T-helper 2 cell treated with Interferon-gamma antibody and Interleukin-4, amounts not matched to agents 100 ng/mL and 5 ng/mL, for 36 hours (primary cell): ENCODE measurements around the gene CLMP. TPM values are rescaled to one million over a fixed set of nuclear protein-coding genes. Genes with fewer than 3 reads are reported as not detected.
"Not testable (repeated sequence)": the region's sequence is repeated elsewhere in the genome, so short reads cannot be mapped to it uniquely, and the experiment has no call there.

Experiments
- intact Hi-C: fragments of 100-400 bp; cut with micrococcal nuclease; formaldehyde crosslinking; loops from one replicate; pipeline ENCODE4 v1.15.1; 2023
- total RNA-seq: library from RNA; stranded (reverse); gene quantifications from 2 replicates; pipeline ENCODE4 v1.2.3, GENCODE V29; 2022

Gene CLMP
- total RNA-seq, 1 donor from 2014 or later = 0.09 TPM

DNA sequence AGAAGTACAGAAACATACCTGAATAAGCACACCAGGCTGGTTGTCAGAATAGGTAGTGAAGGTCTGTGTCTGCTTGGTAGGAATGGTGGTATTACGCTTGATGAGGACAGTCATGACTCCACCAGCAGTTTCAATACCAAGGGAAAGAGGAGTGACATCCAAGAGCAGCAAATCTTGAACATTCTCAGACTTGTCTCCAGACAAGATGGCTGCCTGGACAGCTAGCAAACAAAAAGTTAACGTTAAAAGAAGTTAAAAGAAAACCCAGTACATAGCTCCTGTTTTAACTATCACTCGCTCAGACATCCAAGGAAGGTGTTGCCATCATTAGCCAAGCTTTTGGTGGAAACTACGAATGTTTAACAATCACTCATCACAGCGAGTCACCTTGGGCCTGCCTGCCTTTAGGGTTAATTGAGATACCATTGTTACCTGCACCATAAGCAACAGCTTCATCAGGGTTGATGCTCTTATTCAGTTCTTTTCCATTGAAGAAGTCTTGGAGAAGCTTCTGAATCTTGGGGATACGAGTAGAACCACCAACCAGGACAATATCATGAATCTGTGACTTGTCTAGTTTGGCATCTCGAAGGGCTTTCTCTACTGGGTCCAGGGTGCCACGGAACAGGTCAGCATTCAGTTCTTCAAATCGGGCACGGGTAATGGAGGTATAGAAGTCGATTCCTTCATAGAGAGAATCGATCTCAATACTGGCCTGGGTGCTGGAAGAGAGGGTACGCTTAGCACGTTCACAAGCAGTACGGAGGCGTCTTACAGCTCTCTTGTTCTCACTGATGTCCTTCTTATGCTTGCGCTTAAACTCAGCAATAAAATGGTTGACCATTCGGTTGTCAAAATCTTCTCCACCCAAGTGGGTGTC is 135.8 kb downstream of the CLMP start:
- intact Hi-C loops = not testable (repeated sequence)

DNA sequence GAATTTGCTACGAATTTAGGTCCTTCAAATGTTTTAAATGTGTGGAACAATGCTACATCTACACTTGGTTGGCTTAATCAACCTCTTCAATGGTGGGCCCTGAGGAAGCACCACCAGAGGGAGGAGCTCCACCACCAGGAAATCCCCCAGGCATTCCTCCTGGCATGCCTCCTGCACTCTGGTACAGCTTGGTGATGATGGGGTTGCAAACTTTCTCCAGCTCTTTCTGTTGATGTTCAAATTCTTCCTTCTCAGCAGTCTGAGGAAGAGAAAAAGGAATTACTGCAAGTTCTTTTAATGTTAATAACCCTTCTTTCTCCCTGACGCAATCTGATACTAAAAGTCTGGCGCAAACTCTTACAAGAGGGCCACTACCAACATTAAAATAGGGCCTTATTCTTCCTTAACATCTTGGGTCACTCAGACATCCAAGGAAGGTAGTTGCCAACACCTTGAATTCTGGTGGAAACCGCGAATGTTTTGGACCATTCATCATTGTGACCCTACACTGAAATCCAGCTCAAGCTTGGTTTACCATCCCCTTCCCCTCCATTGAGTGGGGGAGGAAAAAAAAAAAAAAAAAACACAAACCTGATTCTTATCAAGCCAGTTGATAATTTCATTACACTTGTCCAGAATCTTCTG is 137.3 kb downstream of the CLMP start:
- intact Hi-C loops = no loop called here

DNA sequence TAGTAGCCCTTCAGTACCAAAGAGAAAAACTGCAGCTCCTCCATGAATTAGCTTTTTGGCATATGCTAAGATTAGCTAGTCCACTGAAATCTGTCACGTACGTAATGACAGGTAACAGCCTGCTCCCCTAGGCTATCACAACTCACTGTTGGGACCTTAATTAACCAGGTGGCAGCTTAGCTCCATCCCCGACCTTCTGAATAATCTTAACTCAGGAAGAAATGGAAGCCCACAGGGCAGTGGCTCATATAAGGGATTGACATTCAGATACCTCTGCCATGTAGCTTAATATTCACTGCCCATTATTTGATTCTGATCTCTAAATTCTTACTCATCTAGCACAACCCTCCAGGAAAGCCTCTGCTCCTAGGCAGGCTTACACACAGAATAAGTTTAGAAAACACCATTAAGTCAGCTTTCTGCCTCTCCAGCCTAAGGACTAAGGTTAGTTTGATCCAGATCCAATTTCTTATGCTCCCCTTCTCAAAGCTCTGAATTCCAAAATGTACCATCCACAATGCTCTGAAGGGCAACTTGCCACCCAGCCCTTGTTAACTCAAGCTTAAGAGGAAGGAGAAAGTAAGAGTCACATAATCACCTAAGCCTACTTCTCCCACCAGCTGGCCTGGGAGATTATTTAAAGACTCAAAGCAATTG is 138.1 kb downstream of the CLMP start:
- intact Hi-C loops = no loop called here

DNA sequence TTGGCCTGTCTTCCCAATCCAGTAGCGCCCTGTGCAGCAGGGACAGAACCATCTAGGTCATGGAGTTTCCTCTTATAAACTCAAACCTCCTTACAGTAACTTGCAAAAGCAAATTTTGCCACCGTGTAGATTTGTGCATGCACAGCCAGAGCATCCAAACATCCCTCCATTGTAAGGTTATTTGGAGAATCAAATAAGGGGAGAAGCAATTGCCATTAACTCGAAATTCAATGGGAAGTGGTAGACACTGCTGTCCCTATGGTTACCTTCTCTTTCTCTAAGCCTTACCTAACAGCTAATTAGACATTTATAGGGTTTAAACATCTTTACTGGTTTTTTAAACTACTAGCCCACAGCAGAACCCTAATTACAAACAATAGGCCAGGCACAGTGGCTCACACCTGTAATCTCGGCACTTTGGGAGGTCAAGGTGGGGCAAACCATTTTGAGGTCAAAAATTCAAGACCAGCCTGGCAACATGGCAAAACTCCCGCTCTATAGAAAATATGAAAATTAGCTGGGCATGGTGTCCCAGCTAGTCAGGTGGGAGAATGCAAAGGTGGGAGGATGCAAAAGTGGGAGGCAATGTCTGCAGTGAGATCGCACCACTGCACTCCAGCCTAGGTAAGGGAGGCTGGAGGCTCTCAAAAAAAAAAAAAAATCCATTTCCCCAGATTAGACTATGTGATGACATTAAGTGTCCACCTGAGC is 139.7 kb downstream of the CLMP start:
- intact Hi-C loops = loop anchor here (2.0 kb wide), 1 partner anchor 33 kb away; no protein-coding TSS in a partner anchor

DNA sequence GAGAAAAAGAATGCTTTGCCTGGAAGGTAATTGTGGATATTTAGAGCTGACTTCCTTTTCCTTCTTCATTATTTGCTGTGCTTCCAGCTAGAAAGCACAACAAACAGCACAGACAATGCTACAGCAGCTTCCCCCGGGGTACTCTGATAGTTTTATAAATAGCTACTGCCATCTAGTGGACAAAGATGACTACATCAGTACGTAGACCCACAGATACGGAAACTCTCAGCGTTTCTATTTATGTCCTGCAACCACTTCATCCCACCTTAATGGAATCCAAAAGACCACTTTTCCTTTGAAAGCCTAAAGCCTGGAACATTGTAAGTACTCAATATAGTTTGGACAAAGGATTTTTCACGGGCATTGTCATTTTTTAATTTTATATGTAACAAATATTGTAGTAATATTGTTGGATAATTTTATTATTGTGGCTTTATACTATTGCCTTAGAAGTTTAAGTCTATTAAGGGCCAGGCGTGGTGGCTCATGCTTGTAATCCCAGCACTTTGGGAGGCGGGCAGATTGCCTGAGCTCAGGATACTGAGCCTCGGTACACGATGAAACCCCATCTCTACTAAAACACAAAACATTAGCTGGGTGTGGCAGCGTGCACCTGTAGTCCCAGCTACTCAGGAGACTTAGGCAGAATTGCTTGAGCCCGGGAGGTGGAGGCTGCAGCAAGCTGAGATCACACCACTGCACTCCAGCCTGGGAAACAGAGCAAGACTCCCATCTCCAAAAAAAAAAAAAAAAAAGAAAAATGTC is 140.6 kb downstream of the CLMP start:
- intact Hi-C loops = loop anchor here (2.0 kb wide), 1 partner anchor 32 kb away; no protein-coding TSS in a partner anchor

DNA sequence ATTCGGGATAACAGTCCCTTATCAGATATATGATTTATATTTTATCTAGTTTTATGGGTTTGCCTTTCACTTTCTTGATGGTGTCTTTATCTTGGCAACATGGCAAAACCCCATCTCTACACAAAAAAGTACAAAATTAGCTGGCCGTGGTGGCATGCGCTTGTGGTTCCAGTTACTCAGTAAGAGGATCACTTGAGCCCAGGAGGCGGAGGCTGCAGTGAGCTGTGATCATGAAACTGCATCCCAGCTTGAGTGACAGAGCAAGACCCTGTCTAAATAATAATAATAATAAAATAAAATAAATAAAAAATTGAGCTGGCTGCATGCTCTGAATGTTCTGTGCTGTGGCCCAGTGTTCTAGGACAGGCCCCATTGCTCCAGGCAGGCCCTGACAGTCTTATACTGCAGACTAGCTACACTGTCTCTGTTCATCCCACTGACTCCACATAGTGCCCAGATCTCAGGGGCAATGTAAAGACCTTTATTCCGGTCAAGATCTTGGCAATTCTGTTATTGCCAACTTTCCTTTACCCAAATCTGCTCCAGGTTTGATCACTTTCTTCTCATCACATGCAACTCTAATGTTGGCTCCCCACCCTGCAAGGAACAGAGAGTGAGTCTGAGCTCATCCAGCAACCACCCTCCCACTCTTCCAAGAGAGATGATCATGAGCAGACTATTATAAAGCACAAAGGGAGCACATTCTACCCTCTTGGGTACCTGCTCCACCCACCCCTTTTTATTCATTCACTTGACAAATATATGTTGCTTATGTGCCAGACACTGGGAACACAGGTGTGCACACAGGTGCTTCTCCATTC is 141.9 kb downstream of the CLMP start:
- intact Hi-C loops = no loop called here

DNA sequence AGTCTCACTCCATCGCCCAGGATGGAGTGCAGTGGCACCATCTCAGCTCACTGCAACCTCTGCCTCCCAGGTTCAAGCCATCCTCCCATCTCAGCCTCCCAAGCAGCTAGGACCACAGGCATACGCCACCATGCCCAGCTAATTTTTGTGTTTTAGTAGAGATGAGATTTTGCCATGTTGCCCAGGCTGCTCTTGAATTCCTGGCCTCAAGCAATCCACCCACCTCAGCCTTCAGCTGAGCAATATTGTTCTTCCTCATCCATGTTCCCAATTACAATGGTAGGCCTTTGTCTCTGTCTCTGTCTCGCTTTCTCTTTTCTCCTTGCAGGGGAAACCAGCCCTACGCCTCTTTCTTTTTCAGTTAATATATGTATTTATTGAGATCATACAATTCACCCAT is 143.4 kb downstream of the CLMP start:
- intact Hi-C loops = no loop called here

DNA sequence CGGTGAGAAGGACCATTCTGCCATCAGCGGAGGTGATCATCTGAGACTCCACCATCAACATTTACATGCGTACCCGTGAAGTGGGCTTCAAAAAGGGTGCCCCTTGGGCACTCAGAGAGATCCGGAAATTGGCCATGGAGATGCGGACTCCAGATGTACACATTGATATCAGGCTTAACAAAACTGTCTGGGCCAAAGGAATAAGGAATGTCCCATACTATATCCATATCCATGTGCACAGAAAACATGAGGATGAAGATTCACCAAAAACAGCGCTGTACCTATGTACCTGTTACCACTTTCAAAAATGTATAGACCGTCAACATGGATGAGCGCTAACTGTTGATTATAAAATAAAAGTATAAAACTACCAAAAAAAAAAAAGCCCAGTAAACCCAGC is 143.9 kb downstream of the CLMP start:
- intact Hi-C loops = no loop called here

DNA sequence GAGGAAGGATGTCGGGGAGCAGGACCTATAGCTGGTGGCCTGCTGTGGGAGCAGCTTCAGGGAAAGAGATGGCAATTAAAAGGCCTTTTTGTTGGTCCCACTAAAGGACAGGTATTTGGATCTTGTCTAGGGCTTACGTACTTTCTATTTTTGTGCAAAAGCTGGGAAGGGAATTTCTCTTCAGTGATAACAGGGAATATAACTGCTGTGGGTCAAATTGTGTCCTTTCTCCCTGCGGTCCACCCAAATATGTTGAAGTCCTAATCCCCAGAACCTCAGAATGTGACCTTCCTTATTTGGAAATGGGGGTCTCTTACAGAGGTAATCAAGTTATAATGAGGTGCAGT is 147.1 kb downstream of the CLMP start:
- intact Hi-C loops = no loop called here

DNA sequence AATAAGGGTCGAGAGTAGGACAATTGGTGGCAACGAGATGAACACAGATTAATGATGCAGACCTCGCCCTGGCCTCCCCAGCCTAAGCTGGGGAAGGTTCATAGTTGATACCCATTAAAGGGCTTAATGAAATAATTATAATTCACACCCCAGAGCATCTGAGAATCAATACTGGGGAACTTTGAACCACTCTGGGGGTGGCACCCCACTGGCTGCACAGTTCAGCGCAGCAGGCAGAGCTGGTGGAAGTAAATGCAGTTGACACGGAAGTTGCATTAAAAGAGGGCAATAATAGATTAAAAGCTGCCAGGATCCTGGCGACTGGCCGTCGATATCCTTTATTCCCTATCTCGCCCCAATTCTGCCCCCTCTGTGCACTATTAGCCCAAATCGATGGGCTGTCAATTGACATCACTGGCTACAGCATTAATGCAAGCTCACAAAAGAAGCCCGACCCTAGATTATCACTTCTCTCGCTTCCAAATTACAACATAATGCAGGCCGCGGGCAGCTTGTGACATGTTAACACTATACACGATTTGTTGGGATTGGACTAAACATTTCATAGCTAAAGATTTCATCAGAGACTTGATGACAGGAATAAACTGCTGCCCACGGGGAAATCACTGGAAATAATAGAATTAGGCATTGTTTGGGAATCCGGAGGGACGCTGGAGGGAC is 147.6 kb downstream of the CLMP start:
- intact Hi-C loops = no loop called here

DNA sequence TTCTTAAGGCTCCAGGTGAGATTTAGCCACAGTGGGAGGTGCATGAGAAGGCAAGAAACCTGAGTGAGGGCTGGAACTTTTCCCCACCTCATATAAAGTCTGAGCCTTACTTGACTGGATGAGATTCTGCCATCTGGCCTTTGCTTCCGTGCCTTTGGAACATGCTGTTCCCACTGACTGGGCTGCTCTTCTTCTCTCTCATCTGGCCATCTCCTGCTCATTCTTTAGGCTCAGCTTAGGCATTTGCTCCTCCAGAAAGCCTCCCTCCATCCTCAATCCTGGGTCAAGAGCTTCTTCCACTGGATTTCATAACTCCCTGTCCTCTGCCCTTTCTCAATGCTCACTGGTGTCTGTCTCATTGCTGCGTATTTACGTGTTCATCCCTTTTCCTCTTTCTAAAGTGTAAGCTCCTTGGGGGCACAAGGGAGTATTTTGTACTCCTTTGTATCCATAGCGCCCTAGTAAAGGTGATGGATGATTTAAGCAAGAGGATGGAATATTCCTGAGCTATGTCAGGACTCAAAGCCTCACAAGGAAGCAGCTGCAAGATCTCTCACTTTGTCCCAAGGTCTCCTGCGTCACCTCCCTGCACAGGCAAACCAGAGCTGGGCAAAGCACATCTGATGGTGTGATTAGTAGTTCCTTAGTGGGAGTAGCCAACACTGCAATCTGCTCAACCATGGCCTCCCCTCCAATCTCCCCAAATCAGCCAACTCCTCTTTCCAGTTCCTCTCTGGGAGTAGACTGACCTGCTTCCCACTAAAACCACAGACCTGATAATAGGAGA is 148.4 kb downstream of the CLMP start:
- intact Hi-C loops = no loop called here

DNA sequence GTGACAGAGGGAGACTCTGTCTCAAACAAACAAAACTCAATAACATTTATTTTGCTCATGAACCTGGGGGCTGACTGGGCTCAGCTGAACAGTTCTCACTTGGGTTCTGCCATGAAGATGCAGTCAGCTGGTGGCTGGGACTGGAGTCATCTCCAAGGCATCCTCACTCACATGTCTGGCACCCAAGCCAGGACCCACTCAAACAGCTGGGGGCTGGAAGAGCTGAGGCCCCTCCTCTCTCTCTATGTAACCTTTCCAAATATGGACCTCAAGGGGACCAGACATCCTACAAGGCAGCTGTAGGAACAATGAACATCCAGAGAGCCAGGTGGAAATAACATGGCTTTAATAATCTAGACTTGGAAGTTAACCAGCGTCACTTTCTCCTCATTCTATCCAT is 149.9 kb downstream of the CLMP start:
- intact Hi-C loops = no loop called here

DNA sequence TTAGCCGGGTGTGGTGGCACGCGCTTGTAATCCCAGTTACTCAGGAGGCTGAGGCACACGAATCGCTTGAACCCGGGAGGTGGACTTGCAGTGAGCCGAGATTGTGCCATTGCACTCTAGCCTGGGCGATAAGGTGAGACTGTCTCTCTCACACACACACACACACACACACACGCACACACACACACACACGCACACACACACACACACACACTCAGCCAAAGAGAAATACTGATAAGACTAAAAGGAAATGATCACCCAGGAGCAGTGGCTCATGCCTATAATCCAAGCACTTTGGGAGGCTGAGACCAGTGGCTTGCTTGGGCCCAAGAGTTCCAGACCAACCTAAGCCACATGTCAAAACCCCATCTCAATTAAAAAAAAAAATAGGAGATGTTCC is 153.9 kb downstream of the CLMP start:
- intact Hi-C loops = no loop called here

DNA sequence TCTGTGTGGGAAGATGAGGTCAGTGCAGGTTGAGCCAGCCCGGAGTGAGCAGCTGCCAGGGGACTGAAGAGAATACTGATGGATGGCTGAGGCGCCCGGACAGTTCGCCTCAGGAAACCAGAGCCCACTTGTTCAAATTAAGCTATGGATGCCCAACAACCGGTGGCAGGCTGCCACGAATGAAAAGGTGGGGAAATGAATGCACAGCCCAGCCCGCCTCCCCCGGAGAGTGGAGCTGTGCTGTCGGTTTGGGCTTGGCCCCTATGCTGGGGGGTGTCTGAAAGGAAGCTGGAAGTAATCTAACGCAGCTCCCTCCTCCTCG is 155.0 kb downstream of the CLMP start:
- intact Hi-C loops = no loop called here

DNA sequence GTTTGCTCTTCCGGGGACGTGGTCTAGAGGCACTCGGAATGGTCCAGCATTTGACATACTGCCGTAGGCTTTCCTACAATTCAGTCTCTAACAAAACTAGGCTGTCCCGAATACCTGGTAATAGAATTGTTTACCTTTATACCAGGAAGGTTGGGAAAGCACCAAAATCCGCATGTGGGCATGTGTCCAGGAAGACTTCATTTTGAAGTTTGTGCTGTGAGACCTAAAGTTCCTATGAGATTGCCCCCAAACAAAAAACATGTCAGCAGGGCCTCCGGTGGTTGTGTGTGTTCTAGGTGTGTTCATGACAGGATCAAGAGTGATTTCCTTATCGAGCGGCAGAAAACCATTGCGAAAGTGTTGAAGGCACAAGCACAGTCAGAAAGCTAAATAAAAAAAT is 159.2 kb downstream of the CLMP start:
- intact Hi-C loops = no loop called here

DNA sequence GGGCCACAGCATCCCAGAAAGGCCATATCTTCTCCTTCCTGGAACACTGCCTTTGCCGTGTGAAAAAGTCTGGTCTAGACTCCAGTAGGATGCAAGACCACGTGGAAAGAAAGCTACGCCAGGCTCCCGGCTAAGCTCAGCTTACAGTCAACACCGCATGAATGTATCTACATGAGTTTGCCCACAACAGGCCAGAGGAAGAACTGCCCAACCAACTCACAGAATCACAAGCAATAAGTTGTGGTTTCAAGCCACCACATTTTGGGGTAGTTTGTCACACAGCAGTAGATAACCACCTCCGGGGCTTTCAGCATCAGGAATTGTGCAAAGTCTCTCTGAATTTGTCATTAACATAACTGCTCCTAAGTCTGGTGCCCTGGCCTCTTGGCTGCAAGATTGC is 160.5 kb downstream of the CLMP start:
- intact Hi-C loops = no loop called here

DNA sequence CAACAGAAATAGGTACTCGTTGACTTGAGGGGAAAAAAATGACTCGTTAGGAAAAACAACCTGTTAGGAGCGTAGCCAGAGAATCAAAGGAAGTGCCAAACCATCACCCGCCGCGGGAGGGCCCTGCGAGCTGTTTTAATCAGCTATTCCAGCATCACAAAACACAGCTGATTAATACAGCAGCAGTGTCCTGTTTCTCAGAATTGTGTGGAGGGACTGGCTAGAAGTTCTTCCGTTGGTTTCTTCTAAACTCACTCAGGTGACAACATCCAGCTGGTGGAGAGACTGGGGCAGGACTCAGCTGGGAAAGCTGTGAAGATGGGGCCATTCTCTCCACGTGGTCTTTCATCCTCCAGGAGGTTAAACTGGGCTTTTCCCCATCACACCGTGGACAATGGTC is 161.2 kb downstream of the CLMP start:
- intact Hi-C loops = no loop called here

DNA sequence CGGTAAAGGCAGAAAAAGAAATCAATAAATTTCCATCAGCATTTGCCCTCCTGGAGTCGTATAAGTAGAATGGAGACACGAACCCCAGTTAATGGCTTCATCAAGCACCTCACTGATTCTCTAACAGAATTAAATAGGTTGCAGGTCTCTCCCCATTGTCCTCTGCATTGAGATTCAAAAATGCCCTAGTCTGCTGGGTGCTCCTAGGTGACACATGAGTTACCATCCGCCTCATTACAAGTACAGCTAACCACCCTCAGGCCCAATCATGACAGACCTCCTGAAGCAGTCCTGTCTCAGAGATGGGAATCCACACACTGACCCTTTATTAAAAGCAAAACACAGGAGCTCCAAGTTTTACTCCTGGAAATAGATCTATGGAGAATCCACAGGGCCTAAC is 164.5 kb downstream of the CLMP start:
- intact Hi-C loops = no loop called here

DNA sequence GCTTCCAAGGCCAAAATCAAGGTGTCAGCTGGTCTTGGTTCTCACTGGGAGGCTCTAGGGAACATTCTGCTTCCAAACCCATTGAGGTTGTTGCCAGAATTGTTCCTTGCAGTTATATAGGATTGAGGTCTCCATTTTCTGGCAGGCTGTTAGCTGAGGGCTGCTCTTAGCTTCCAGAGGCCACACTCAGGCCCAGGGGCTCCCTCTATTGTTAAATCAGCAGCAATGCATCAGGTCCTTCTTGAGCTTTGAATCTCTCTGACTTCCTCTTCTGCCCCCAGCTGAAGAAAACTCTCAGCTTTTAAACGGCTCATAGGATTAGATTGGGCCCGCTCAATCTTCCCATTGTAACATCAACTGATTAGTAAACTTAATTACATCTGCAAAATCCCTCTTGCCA is 174.1 kb downstream of the CLMP start:
- intact Hi-C loops = loop anchor here (2.0 to 5.0 kb wide), 2 partner anchors 114 to 224 kb away; no protein-coding TSS in a partner anchor
